GDM1 (cell line): Measurements from ENCODE around the gene BGLAP.

Experiments used
- DNase-seq: peaks from one replicate; lab custom pipeline; 2025; lab: John Stamatoyannopoulos, UW

BGLAP gene

GRCh38 chr1:156258859-156259258 lies 16.9 kb downstream of the BGLAP start:
- DNase-seq = no peak

DNA sequence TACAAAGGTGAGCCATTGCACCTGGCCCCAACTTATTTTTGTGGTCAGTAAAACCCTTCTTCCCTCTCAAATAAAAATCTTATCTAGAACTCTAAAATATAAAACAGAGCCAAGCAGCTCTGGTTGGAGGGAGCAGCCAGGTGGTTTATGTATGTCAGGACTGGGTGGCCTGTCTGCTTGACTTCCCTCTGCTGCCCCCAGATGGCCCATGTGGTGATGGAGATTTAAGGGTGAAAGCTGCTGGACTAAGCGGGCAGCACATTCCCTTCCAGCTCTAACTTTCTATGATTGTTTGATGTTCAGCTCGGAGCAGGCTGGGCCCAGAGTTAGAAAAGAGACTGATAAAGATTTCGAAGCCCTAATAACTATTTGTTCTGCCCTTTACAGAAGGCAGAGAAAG lies 17.8 kb downstream of the BGLAP start:
- DNase-seq = no peak

- DNase-seq = no peak
Measured at GRCh38 chr1:156260896-156261295, 18.9 kb downstream of the BGLAP start.

DNA sequence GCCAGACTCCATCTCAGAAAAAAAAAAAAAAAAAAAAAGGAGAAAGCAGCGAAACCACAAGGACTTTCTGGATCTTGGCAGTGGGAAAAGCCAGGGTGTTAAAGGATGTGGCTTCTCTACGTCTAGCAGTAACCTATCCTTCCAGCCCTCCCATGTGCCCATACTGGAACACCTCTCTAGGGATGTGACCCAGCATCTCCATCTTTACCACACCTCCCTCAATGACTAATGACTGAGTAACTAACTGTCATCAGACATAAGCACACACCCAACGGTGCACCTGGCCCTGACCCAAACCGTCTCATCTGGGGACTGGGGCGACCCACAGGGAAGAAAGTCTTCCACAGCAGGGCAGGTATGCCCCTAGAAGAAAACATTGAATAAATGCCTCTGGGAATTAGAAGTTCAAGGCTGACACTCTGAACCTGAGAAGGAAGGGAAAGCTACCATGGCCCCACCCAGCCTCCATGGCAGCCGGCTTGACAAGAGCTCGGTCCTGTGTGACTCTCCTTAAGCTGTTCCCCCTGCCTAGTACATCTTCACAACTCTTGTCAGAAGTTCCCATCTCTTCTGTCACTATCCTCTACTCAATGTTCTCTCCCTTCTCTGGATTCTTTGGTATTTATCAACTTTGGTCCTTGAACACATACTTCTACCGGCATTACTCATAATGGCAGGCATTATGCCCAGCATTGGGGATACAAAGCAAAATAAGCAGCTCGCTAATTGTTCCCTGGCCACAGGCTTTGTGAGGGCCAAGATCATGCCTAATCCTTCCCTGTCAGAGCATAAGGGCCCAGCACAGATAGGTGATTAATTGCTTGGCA lies 20.7 kb downstream of the BGLAP start:
- DNase-seq = no peak

GRCh38 chr1:156263288-156263655 lies 21.3 kb downstream of the BGLAP start:
- no peak for DNase-seq

DNA sequence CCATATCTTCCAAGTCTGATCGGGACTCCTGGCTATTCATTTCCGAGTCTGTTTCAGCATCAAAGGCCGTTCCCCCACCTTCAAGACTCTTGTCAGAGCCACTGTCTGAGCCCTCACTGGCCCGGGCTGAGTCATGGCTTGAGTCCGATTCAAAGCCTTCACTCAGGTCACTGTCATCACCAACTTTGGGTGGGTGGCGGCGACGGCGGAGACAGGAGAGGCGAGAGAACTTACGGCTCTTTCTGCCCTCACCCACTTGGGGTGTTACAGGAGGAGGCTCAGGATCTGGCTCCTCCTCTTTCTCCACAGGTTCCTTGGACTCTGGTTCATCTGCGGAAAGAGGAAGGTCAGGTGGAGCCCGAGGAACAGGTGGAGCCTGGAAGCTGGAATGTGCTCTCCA lies 24.1 kb downstream of the BGLAP start:
- no peak for DNase-seq

GRCh38 chr1:156268336-156268735 lies 26.4 kb downstream of the BGLAP start:
- no peak for DNase-seq

DNA sequence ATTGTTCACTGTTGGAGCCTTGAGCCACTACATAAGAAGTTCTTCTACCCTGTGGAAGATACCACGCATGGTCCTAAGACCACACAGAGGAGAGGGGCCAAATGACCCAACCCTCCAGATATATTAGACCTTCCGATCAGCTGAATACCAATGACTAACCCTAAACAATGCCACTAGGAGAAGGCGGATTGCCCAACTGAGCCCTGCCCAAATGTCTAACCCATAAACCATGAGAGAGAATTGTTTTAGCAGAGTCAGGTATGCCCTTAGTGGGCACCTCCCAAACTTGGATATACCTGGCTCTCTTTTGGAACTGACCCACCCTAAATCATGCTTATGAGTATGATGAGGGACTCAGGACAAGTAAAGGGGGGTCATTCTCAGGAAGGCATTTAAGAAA lies 28.3 kb downstream of the BGLAP start:
- DNase-seq = no peak

- DNase-seq = no peak
Measured at GRCh38 chr1:156276532-156276931, 34.5 kb downstream of the BGLAP start.

GRCh38 chr1:156276966-156277381 lies 35.0 kb downstream of the BGLAP start:
- DNase-seq = no peak

DNA sequence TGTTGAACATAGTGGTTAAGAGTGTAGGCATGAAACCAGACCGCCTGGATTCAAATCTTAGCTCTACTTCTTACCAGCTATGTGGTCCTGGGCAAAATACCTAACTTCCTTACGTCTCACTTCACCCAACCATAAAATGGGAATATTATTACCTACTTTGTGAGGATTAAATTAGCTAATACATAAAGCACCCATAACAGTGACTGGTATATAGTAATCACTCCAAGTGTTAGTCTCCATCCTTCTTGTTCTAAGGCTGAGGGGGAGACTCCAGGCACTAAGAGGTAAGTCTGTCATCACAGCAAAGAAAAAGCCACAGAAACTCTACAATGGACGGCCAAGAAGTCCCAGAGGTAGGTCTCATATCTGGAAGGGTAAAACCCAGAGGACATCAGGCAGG lies 37.9 kb downstream of the BGLAP start:
- DNase-seq = no peak

DNA sequence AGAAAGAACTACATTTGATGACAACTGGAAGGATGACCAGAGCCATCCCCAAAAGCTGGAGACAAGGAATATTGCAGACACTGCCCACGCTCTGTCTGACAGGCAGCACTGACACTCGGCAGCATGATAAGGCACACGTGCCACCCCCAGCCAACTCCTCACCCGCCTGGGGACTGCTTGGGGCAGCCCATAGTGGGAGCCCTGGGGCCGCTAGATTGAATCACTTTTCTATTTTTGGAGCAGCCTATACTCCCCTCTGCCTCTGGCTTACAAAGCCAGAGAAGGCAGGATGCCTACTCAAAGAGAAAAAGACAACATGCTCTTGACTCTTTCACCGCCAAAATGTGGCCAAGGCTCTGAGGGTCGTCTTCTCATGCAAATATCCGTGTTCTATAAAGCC lies 39.3 kb downstream of the BGLAP start:
- no peak for DNase-seq

DNA sequence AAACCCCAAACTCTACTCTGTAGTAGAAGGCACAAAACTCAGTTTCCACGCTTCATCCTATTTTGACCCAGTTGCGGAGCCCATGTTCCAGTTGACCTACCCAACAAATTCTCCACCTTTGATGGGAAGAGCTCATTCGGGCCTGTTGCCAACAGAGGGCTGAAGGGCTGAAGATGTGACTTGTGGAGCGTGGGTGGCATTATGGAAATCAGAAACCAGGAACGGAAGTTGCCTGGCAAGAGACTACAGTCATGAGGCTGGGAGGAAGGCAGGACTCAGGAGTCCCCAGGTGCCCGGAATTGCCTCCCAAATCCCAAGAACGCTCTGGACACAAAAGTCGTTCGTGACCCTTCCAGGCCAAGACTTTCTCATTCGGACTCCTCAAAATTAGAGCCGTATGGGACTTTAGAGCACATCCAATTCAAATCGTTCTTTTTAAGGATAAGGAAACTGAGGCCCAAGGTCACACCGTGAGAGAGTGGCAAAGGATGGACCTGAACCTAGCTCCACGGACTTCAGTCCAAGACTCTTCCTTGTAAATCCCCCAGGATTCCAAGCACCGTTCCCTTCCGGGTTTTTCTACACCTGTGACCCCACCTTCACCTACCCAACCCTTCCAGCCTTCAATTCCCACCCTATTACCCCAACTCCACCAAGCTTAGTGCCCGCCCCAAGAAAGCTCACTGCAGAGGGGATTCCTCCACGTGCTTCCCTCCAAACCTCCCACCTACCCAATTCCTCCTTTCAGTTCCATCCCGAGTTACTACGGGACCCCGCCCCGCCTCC lies 39.9 kb downstream of the BGLAP start:
- DNase-seq = no peak

GRCh38 chr1:156282479-156283222 lies 40.7 kb downstream of the BGLAP start, which contains the start of gene SMG5:
Gene SMG5 (minus strand): TSS chr1:156282825. CDS start chr1:156282680, 145 bp downstream.
- peak; percentile 96 for DNase-seq

DNA sequence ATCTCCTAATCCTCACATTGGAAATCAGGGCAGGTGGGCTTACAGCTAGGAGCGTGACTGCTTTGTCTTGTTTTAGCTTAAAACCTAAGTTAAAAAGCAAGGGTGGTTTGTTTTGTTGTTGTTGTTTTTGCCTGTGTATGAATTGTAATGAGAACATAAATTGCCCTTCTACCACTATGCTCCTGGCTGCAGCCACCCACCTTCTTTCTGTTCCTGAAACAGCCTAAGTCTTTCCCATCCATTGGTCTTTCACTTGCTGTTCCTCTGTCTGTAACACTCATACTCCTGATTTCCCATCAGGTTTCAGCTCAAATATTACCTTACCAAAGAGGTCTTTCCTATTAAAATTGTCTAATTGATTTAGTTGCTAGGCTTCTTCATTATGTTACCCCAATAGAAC lies 41.5 kb downstream of the BGLAP start:
- no peak for DNase-seq

DNA sequence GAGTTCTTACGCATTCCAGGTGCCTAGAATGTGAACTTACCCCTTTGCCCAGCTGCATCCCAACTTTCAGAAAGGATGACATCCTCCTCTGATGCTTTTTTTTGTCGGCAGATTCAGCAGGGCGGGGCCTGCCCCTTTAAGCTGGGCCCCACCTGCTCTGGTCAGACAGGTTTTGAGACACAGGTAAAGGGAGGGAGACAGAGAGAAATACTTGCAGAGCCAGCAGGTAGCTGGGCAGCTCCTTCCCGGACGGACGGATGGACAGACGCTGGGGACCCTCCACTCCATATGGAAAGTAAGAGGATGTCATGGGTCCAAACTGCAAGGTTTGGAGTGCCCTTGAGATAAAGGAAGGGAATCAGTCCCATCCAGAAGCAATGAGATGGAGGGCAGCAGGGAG lies 42.1 kb downstream of the BGLAP start, which contains the start of gene TMEM79:
Gene TMEM79 (plus strand): TSS at position 214 of the 400 bp plus-strand sequence. CDS start 902 bp downstream, outside the sequence.
- no peak for DNase-seq

- DNase-seq = no peak
Measured at GRCh38 chr1:156284757-156285156, 42.8 kb downstream of the BGLAP start.

DNA sequence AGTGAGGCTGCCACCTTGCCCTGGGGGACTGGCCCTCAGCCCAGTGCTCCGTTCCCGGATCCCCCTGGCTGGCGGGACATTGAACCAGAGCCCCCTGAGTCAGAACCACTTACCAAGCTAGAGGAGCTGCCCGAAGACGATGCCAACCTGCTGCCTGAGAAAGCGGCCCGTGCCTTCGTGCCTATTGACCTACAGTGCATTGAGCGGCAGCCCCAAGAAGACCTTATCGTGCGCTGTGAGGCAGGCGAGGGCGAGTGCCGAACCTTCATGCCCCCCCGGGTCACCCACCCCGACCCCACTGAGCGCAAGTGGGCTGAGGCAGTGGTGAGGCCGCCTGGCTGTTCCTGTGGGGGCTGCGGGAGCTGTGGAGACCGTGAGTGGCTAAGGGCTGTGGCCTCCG lies 43.5 kb downstream of the BGLAP start:
- no peak for DNase-seq

DNA sequence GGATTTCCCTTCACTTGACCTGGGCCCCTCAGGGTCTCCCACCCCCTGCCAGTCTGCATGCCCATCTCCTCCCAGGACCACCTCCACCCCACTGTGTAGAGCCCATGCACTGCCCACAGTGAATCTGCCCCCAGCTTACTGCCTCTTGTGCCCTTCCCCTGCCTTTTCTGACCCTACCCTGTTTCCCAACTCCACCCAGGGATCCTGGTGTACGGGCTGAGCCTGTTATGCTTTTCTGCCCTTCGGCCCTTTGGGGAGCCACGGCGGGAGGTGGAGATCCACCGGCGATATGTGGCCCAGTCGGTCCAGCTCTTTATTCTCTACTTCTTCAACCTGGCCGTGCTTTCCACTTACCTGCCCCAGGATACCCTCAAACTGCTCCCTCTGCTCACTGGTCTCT lies 44.1 kb downstream of the BGLAP start:
- DNase-seq = no peak

DNA sequence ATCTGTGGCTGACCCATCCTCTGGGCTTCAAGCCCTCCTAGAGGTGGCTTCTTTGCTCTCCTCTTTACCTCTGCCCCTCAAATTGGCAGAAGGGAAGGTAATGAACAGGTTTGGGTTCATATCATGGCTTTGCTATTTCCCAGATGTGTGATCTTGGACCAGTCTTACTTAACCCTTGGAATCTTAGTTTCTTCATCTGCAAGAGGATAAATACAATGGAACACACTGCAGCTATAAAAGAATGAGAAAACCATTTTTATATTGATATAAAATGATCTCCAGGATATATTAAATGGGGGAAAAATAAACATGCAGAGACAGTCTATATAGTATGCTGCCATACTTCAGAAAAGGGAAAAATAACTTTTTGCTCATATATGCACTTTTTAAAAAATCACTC lies 47.9 kb downstream of the BGLAP start:
- DNase-seq = no peak

- DNase-seq = no peak
Measured at GRCh38 chr1:156291226-156292061, 49.5 kb downstream of the BGLAP start.
